HG03064 (cell line): ENCODE results near the gene SLC24A4.

Source experiments
- ATAC-seq: cut with Tn5 transposase; IDR thresholded peaks from one replicate; pipeline ENCODE4 v1.9.1; 2021; ENCODE audit warnings: low read depth; ENCODE audit not compliant: unreplicated experiment

SLC24A4 gene

GRCh38 chr14:92492258-92492657 lies 169.3 kb downstream of the SLC24A4 start:
- ATAC-seq, result no peak

GRCh38 chr14:92493024-92493423 lies 170.1 kb downstream of the SLC24A4 start:
- ATAC-seq, result no peak

- no peak for ATAC-seq
Measured at GRCh38 chr14:92493492-92493891, 170.5 kb downstream of the SLC24A4 start.

GRCh38 chr14:92494512-92494911 lies 171.5 kb downstream of the SLC24A4 start:
- no peak for ATAC-seq

- no peak for ATAC-seq
Measured at GRCh38 chr14:92495027-92495426, 172.1 kb downstream of the SLC24A4 start.

- ATAC-seq, result no peak
Measured at GRCh38 chr14:92496191-92496857, 173.4 kb downstream of the SLC24A4 start.

GRCh38 chr14:92497391-92497790 lies 174.4 kb downstream of the SLC24A4 start:
- no peak for ATAC-seq

GRCh38 chr14:92499234-92499633 lies 176.3 kb downstream of the SLC24A4 start:
- ATAC-seq, result no peak

GRCh38 chr14:92500491-92500941 lies 177.6 kb downstream of the SLC24A4 start:
- no peak for ATAC-seq

- ATAC-seq, result no peak
Measured at GRCh38 chr14:92501891-92502351, 179.0 kb downstream of the SLC24A4 start.

GRCh38 chr14:92502541-92503286 lies 179.7 kb downstream of the SLC24A4 start:
- ATAC-seq, result no peak

GRCh38 chr14:92503756-92504491 lies 181.0 kb downstream of the SLC24A4 start:
- no peak for ATAC-seq

- ATAC-seq, result no peak
Measured at GRCh38 chr14:92505826-92506225, 182.9 kb downstream of the SLC24A4 start.

GRCh38 chr14:92506231-92506630 lies 183.3 kb downstream of the SLC24A4 start:
- no peak for ATAC-seq

GRCh38 chr14:92507174-92507768 lies 184.3 kb downstream of the SLC24A4 start:
- no peak for ATAC-seq

- no peak for ATAC-seq
Measured at GRCh38 chr14:92510972-92511371, 188.0 kb downstream of the SLC24A4 start.

GRCh38 chr14:92511453-92512238 lies 188.7 kb downstream of the SLC24A4 start:
- ATAC-seq, result no peak

- no peak for ATAC-seq
Measured at GRCh38 chr14:92512807-92513203, 189.8 kb downstream of the SLC24A4 start.

GRCh38 chr14:92513204-92513965 lies 190.4 kb downstream of the SLC24A4 start, which contains the start of gene RIN3:
TSS of gene RIN3 (plus strand) at chr14:92513781. CDS start at chr14:92513933, 152 bp downstream.
- ATAC-seq, result peak; percentile 61
